ENCODE data around the gene MLC1.
"Not testable (repeated sequence)": the region's sequence is repeated elsewhere in the genome, so short reads cannot be mapped to it uniquely, and the experiment has no call there.

The MLC1 gene

GRCh38 chr22:50102946-50103345 lies 17.7 kb upstream of the MLC1 start:
- no peak for DNase-seq (ENCODE audit: low read depth)

- no peak for DNase-seq (ENCODE audit: low read depth)
These were observed 16.8 kb upstream of the MLC1 start for GRCh38 chr22:50101870-50102565.

- no peak for DNase-seq (ENCODE audit: low read depth)
These were observed 12.8 kb upstream of the MLC1 start for GRCh38 chr22:50098052-50098451.

GRCh38 chr22:50092342-50092741 lies 7.1 kb upstream of the MLC1 start:
- no peak for DNase-seq (ENCODE audit: low read depth)

- DNase-seq (ENCODE audit: low read depth) = no peak
These were observed 6.0 kb upstream of the MLC1 start for GRCh38 chr22:50091092-50091768.

GRCh38 chr22:50090412-50090714 lies 5.1 kb upstream of the MLC1 start:
- DNase-seq (ENCODE audit: low read depth) = no peak

GRCh38 chr22:50089682-50090411 lies 4.6 kb upstream of the MLC1 start, which contains the start of gene MOV10L1:
Gene MOV10L1, plus strand, starts transcription at chr22:50090006. Its CDS starts 83 bp downstream, at chr22:50090089.
- DNase-seq (ENCODE audit: low read depth) = no peak

GRCh38 chr22:50089231-50089630 lies 4.0 kb upstream of the MLC1 start:
- no peak for DNase-seq (ENCODE audit: low read depth)

GRCh38 chr22:50088096-50088495 lies 2.9 kb upstream of the MLC1 start:
- DNase-seq (ENCODE audit: low read depth) = no peak

- no peak for DNase-seq (ENCODE audit: low read depth)
These were observed 2.4 kb upstream of the MLC1 start for GRCh38 chr22:50087646-50088045.

GRCh38 chr22:50086975-50087374 lies 1.7 kb upstream of the MLC1 start:
- DNase-seq (ENCODE audit: low read depth) = not testable (repeated sequence)

- no peak for DNase-seq (ENCODE audit: low read depth)
These were observed 1.3 kb upstream of the MLC1 start for GRCh38 chr22:50086526-50086925.

- no peak for DNase-seq (ENCODE audit: low read depth)
These were observed 608 bp downstream of the MLC1 start for GRCh38 chr22:50084614-50085021.

GRCh38 chr22:50084080-50084477 lies 1.1 kb downstream of the MLC1 start:
- no peak for DNase-seq (ENCODE audit: low read depth)

GRCh38 chr22:50083462-50084079 lies 1.7 kb downstream of the MLC1 start:
- DNase-seq (ENCODE audit: low read depth) = no peak

GRCh38 chr22:50082961-50083461 lies 2.2 kb downstream of the MLC1 start:
- DNase-seq (ENCODE audit: low read depth) = no peak

- no peak for DNase-seq (ENCODE audit: low read depth)
These were observed 3.0 kb downstream of the MLC1 start for GRCh38 chr22:50082197-50082715.

- DNase-seq (ENCODE audit: low read depth) = no peak
These were observed 3.6 kb downstream of the MLC1 start for GRCh38 chr22:50081426-50082196.

GRCh38 chr22:50080077-50080465 lies 5.2 kb downstream of the MLC1 start:
- DNase-seq (ENCODE audit: low read depth) = no peak

- DNase-seq (ENCODE audit: low read depth) = no peak
These were observed 6.5 kb downstream of the MLC1 start for GRCh38 chr22:50078761-50079160.

- no peak for DNase-seq (ENCODE audit: low read depth)
These were observed 7.0 kb downstream of the MLC1 start for GRCh38 chr22:50078246-50078645.

Measured in T-helper 22 cell (primary cell).